Ovary (tissue), 9 donors: ENCODE results near the gene BCL11B. TPM values are rescaled to one million over a fixed set of nuclear protein-coding genes. Genes with fewer than 3 reads are reported as not detected.

Experiments used
- DNase-seq, 5 donors: peaks; one replicate each; pipeline ENCODE4 v3.0.0-alpha.2; 2019 to 2020
- H3K27ac ChIP-seq, 2 donors: fragments of 200-600 bp; one replicate each; pipeline versions ENCODE4 v1.5.1 to v1.8.0; 2019 to 2022
- H3K27me3 ChIP-seq: fragments of 200-600 bp; one replicate; pipeline ENCODE4 v1.8.0; 2022
- H3K36me3 ChIP-seq: fragments of 200-600 bp; sonication (generic); one replicate; pipeline ENCODE4 v1.5.1; 2019
- H3K4me1 ChIP-seq: one replicate; pipeline ENCODE4 v1.8.1; 2013; ENCODE audit warnings: mild to moderate bottlenecking, moderate library complexity; ENCODE audit not compliant: insufficient read depth
- H3K4me3 ChIP-seq: fragments of 200-600 bp; sonication (generic); one replicate; pipeline ENCODE4 v1.5.1; 2017
- H3K9me3 ChIP-seq, 2 donors: fragments of 200-600 bp in 1 of 2; sonication (generic) in 1 of 2; one replicate each; pipeline versions ENCODE4 v1.5.1 to v1.8.1; 2013 to 2019; ENCODE audit warnings: mild to moderate bottlenecking in 1 of 2, moderate library complexity in 1 of 2
- CTCF ChIP-seq, 3 donors: fragments of 450-650 bp in 2 of 3; fragments of 200-600 bp in 1 of 3; IDR thresholded peaks; one replicate each; pipeline versions ENCODE4 v1.5.1 to v1.8.0; 2016 to 2022; ENCODE audit warnings: antibody characterized with exemption in 3 of 3, mild to moderate bottlenecking in 1 of 3
- EP300 ChIP-seq: sonication (generic); formaldehyde crosslinking; IDR thresholded peaks from one replicate; pipeline ENCODE4 v1.6.1; 2017; ENCODE audit warnings: antibody characterized with exemption
- POLR2A ChIP-seq: fragments of 450-650 bp; IDR thresholded peaks from one replicate; pipeline ENCODE4 v1.6.1; 2017; ENCODE audit warnings: antibody characterized with exemption, mild to moderate bottlenecking, moderate library complexity
- WGBS, 3 donors: extraction: QIAGEN DNeasy Blood & Tissue Kit in 1 of 3; methylation state at CpG; one replicate each; pipeline versions ENCODE4 v1.1.5 to v1.1.7; 2013 to 2017; 5-methylcytosine and 5-hydroxymethylcytosine counted together
- intact Hi-C, 4 donors: fragments of 100-400 bp; cut with DNase I; formaldehyde crosslinking; loops; one replicate each; pipeline versions ENCODE4 v1.11.0 to v1.15.1; 2022 to 2023
- polyA plus RNA-seq, 2 donors: library from polyadenylated mRNA; stranded (reverse); fragments of 200-250 nt in 1 of 2; fragments of 350-450 nt in 1 of 2; fragmentation: Illumina TruSeq in 1 of 2; extraction: RNeasy Lipid Tissue Mini Kit (QIAGEN cat#74804) in 1 of 2; gene quantifications; one replicate each; pipeline ENCODE4 v1.2.3, GENCODE V29; 2013 to 2014
- total RNA-seq, 7 donors: library from RNA; depleted of rRNA in 2 of 7; stranded (reverse); fragments of >200 nt in 2 of 7; fragmentation: NEBNext Ultra II Directional in 3 of 7; extraction: Animal tissue kit (Norgen Biotek cat#: 25700) in 3 of 7; gene quantifications; one replicate each; pipeline versions ENCODE4 v1.1.0 to v1.2.4, GENCODE V29; 2016 to 2023
- donor health status: DM: no; HTN: no; CAD: no; lungs with moderate emphysema.
- donor health status: DM: no; HTN: no; CAD: no.
- donor health status: Bipolar disorder and iron deficiency.
- donor health status: DM: yes; HTN: yes; CAD: no.
- donor health status: DM: no; HTN: no; CAD: no.
- donor health status: DM: yes; HTN: yes; CAD: no.

Gene BCL11B
- total and polyA plus RNA-seq, 9 donors = 0.08 to 0.84 (median 0.43) TPM

- H3K4me3 ChIP-seq = no peak overlapping the region
- H3K27me3 ChIP-seq = no peaks in the 10 kb centered on the region
- H3K27ac ChIP-seq = no peak overlapping the region
- TF ChIP-seq POLR2A (no peak), EP300 (no peak), CTCF (IDR thresholded peaks at IDR 0.05) (no peak)
- H3K9me3 ChIP-seq = no peaks in the 10 kb centered on the region
- no peaks in the 10 kb centered on the region for H3K36me3 ChIP-seq
- 87 to 93% (median 92%) methylated on average over 4 of the region's 4 CpGs for WGBS, 3 donors
- intact Hi-C loops = no loop called here
- no peak for DNase-seq
- H3K4me1 ChIP-seq = no peaks in the 10 kb centered on the region
These were observed 65.9 kb downstream of the BCL11B start for GRCh38 chr14:99206090-99206489.

GRCh38 chr14:99205086-99205688 lies 66.8 kb downstream of the BCL11B start:
- Histone ChIP-seq H3K27ac (no peak overlapping the region), H3K4me3 (no peak overlapping the region)
- 86 to 90% (median 90%) methylated on average over 17 of the region's 17 CpGs for WGBS, 3 donors

GRCh38 chr14:99203801-99204200 lies 68.2 kb downstream of the BCL11B start:
- H3K4me1 ChIP-seq = no peaks in the 10 kb centered on the region
- intact Hi-C loops = no loop called here
- H3K27me3 ChIP-seq = no peaks in the 10 kb centered on the region
- H3K9me3 ChIP-seq = no peaks in the 10 kb centered on the region
- 96 to 100% (median 99%) methylated on average over 8 of the region's 8 CpGs for WGBS, 3 donors
- H3K4me3 ChIP-seq = no peak overlapping the region
- TF ChIP-seq EP300 (no peak), POLR2A (no peak), CTCF (IDR thresholded peaks at IDR 0.05) (no peak)
- no peak overlapping the region for H3K27ac ChIP-seq
- DNase-seq = no peak
- H3K36me3 ChIP-seq = no peaks in the 10 kb centered on the region

More at GRCh38 chr14:99205086-99205688, 66.8 kb downstream of the BCL11B start:
- Histone ChIP-seq H3K27me3 (no peaks in the 10 kb centered on the region), H3K36me3 (no peaks in the 10 kb centered on the region), H3K9me3 (no peaks in the 10 kb centered on the region), H3K4me1 (no peaks in the 10 kb centered on the region)
- TF ChIP-seq CTCF (IDR thresholded peaks at IDR 0.05) (no peak), EP300 (no peak), POLR2A (no peak)
- intact Hi-C loops = no loop called here
- no peak for DNase-seq

GRCh38 chr14:99203080-99203479 lies 68.9 kb downstream of the BCL11B start:
- intact Hi-C loops = no loop called here
- no peak overlapping the region for H3K4me3 ChIP-seq
- no peaks in the 10 kb centered on the region for H3K36me3 ChIP-seq
- 91 to 95% (median 93%) methylated on average over 6 of the region's 6 CpGs for WGBS, 3 donors
- no peaks in the 10 kb centered on the region for H3K4me1 ChIP-seq
- no peak for DNase-seq
- H3K27ac ChIP-seq = no peak overlapping the region
- H3K9me3 ChIP-seq = no peaks in the 10 kb centered on the region
- no peak for TF ChIP-seq POLR2A
- no peaks in the 10 kb centered on the region for H3K27me3 ChIP-seq

GRCh38 chr14:99202516-99202915 lies 69.5 kb downstream of the BCL11B start:
- no peaks in the 10 kb centered on the region for H3K9me3 ChIP-seq
- H3K36me3 ChIP-seq = no peaks in the 10 kb centered on the region
- H3K27ac ChIP-seq = no peak overlapping the region
- no peak for TF ChIP-seq POLR2A
- no peak for TF ChIP-seq EP300
- TF ChIP-seq CTCF (IDR thresholded peaks at IDR 0.05) = no peak
- intact Hi-C loops = no loop called here
- H3K27me3 ChIP-seq = no peaks in the 10 kb centered on the region
- no peaks in the 10 kb centered on the region for H3K4me1 ChIP-seq
- no peak for DNase-seq
- WGBS, 3 donors = 86 to 94% (median 91%) methylated on average over 8 of the region's 8 CpGs
- H3K4me3 ChIP-seq = no peak overlapping the region
